ENCODE results near the gene EXOC2.

EXOC2 gene, protein sequence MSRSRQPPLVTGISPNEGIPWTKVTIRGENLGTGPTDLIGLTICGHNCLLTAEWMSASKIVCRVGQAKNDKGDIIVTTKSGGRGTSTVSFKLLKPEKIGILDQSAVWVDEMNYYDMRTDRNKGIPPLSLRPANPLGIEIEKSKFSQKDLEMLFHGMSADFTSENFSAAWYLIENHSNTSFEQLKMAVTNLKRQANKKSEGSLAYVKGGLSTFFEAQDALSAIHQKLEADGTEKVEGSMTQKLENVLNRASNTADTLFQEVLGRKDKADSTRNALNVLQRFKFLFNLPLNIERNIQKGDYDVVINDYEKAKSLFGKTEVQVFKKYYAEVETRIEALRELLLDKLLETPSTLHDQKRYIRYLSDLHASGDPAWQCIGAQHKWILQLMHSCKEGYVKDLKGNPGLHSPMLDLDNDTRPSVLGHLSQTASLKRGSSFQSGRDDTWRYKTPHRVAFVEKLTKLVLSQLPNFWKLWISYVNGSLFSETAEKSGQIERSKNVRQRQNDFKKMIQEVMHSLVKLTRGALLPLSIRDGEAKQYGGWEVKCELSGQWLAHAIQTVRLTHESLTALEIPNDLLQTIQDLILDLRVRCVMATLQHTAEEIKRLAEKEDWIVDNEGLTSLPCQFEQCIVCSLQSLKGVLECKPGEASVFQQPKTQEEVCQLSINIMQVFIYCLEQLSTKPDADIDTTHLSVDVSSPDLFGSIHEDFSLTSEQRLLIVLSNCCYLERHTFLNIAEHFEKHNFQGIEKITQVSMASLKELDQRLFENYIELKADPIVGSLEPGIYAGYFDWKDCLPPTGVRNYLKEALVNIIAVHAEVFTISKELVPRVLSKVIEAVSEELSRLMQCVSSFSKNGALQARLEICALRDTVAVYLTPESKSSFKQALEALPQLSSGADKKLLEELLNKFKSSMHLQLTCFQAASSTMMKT

GRCh38 chr6:692858-693722, at the start of gene EXOC2:
TSS of gene EXOC2 (minus strand) at chr6:693139. CDS start at chr6:637818, 55,321 bp downstream.
- DNase-seq (ENCODE audit: low read depth in 2 of 2) = peak; percentile 77

DNA sequence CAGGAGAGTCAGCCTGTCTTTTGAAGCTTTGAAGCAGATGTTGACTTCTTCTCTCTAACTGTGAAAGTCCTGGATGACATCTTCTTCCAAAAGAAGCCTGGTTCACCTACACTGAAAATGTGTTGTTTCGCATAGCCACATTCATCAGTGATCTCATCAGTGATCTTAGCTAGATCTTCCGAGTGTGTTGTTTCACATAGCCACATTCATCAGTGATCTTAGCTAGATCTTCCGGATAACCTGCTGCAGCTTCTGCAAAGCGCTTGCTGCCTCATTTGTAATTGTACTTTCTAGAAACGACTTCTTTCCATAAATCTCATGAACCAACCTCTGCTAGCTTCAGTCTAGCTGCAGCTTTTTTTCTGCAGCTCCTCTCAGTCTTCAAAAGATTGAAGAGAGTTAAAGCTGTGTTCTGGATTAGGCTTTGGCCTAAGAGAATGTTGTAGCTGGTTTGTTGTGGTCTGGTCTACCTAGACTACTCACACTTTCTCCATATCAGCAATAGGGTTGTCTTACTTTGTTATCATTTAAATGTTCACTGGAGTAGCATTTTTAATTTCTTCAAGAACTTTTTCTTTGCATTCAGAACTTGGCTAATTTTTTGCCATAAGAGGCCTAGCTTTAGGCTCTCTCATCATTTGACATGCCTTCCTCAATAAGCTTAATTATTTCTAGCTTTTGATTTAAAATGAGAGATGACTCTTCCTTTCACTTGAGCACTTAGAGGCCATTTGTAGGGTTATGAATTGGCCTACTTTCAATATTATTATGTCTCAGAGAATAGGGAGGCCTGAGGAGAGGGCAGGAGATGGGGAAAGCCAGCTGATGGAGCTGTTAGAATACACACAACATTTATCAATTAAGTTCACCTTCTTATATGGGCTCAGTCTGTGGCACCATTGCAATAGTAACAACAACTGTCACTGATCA, 48.7 kb upstream of the EXOC2 start:
- no peak for DNase-seq (ENCODE audit: low read depth in 2 of 2)

DNA sequence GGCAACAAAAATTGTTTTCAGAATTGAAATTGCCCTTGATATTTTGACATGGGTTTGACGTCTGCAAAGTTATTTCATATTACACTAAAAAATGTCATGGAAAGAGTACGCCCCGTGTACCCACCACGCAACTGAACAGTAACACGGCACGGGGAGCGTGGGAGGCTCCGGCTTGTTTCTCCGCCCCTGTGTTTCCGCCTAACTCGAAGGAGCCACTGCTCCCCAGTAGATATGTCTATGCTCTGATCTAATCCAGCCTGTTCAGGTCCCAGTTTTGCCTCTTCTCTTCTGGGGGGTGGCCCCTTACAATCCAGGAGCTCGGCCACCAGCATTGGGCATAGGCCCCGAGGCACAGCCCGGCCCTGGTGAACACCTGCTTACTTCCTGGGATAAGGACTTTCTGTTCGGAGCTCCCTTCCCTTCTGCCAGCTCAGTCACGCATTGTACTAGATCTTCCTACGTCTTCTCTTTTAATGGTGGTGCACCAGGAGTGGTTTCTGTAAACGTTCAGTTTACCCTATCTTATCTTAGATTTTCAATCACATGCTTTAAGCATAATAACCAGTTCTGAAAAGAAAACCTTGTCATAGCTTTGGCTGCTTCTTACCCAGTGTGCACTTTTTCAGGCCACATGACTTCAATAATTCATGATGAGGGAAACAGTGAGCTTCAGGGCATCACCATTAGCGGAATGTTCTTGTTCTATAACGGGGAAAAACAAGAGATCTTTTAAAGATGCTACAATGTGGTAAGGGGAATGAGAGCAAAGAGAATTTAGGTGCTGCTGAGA, 43.9 kb upstream of the EXOC2 start:
- DNase-seq (ENCODE audit: low read depth in 2 of 2) = no peak

- DNase-seq (ENCODE audit: low read depth in 2 of 2) = no peak
Measured at GRCh38 chr6:733431-734219, 40.7 kb upstream of the EXOC2 start.

- no peak for DNase-seq (ENCODE audit: low read depth in 2 of 2)
Measured at GRCh38 chr6:731924-732323, 39.0 kb upstream of the EXOC2 start.

DNA sequence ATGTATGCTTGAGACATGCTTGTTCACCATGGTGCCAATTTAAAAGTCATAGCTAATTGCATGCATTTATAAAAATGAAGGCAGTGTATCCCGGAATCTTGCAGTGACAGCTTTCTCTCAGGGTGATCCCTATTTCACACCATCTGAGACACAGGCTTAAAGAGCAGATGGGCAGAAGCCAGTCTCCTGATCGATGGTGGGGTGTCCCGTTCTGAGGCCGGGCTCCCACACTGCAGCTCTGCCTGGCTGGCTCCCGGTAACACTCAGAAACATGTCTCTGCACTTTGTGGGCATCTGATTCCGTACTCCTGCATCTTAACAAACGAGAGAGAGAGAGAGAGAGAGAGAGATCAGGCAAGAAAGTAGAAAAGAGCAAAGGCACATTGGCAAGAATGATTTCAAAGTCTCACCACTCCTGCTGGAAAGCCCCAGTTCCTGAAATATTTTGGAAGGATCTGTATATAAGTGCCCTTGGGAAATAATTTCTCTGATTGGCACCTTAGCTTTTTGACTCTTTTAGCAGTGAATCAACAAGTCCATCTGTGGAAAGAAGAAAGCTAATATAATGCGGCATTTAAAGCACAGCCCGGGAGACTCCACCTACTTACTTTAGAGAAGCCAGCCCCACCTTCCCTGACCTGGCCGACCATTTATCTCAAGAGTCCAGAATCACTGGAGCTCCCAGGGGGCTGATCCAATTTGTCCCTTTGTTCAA, 36.8 kb upstream of the EXOC2 start:
- no peak for DNase-seq (ENCODE audit: low read depth in 2 of 2)

DNA sequence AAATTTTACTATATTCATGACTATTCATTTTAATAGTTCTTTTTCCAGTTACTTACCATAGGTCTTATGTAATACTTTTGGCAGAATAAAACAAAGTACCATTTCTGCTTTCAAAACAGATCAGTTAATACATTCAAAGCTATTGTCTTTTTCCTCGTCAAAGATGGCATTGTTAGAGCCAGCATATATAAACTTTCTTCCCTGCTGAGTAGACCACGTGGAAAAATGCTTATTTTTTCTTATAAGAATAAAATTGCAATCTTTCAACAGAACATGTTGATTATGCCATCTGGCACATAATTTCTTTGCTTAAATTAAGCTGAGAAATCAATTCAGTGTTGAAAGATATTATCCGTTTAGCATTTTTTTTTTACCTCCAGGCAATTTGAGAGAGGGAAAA, 34.9 kb upstream of the EXOC2 start:
- DNase-seq (ENCODE audit: low read depth in 2 of 2) = no peak

GRCh38 chr6:723540-723939, 30.6 kb upstream of the EXOC2 start:
- no peak for DNase-seq (ENCODE audit: low read depth in 2 of 2)

DNA sequence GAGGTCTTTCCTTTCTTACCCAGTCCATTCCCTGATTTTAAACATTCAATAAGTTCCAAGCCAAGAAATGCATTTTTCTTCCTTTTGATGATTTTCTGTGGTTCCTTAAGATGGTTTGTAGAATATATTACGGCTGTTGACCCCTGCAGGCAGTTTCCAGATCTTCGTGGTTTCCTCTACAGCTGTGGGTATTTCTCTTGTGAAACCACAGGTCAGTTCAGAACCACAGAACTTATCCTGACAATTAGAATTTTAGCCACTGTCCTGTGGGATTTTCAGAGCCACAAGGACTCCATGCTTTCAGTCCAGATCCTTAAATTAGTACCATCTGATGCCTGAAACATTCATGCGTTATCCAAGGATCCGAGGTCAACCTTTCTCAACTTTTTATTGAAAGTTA, 29.7 kb upstream of the EXOC2 start:
- no peak for DNase-seq (ENCODE audit: low read depth in 2 of 2)

DNA sequence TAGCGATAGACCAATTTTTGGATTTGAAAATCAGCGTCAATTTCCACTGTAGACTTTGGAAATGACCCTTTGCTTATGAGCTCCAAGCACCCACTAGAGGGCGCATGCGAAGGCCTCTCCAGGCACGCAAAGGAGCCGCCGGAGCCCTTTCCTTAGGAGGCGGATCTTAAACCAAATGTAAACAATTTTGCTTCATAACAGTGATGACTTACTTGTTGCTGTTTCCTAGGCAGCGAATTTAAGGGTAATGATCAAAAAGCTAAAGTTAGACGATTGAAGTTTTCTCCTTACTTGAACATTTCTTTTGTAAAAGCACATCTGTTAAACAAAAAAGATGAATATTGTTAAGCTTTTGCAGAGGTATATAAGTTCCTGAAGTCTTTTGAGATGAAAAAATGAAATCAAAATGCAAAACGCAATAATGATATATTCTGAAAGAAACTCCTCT, 29.2 kb upstream of the EXOC2 start:
- DNase-seq (ENCODE audit: low read depth in 2 of 2) = peak; percentile 65 to 71

GRCh38 chr6:718345-718744, 25.4 kb upstream of the EXOC2 start:
- DNase-seq (ENCODE audit: low read depth in 2 of 2) = no peak

DNA sequence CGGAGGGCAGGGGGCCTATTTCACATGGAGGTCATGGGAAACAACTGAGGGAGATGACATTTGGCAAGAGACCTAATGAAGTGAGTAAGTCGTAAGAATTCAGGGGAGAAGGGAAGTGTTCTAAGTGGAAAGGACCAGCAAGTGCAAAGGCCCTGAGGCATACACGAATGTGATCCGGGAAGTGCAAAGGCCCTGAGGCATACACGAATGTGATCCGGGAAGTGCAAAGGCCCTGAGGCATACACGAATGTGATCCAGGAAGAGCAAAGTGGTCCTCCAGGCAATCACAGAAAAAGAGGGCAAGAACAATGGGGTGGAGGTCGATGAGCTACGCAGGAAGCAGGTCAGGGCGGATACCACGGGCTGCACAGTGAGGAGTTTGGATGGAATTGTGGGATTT, 24.2 kb upstream of the EXOC2 start:
- DNase-seq (ENCODE audit: low read depth in 2 of 2) = no peak

DNA sequence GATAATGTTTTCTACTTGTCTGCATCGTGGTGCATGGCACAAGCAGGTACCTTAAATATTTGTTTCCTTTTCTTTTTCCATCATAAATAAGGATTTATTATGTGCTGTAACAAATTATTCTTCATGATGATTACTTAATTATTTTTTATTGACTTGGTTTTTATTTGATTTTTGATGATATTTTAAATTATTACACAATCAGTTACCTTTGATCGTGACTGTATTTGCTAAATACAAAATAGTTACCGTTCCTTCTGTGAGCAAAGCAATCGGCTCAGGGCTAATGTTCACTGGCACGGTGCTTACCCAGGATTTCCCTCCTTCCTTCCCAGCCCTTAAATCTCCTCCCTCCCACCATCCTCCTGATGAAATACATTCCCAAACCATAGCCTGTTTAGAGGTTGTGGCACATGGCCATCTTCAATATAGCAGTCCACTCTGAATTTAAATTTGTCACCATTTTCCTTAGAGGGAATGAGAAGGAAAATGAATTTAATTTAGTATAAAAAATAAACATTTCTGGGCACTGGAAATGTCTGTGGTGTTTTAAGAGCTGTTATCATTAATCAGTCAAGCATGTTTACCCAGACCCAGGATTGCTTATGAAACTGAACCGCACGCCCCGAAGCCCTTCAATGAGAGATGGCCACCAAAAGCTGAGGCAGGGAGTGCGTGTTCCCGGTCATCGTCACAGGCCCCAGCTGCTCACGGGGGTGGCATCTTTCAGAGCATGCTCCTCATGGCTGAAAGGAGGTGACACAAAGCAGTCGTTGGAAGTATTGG, 23.0 kb upstream of the EXOC2 start:
- DNase-seq (ENCODE audit: low read depth in 2 of 2) = no peak

DNA sequence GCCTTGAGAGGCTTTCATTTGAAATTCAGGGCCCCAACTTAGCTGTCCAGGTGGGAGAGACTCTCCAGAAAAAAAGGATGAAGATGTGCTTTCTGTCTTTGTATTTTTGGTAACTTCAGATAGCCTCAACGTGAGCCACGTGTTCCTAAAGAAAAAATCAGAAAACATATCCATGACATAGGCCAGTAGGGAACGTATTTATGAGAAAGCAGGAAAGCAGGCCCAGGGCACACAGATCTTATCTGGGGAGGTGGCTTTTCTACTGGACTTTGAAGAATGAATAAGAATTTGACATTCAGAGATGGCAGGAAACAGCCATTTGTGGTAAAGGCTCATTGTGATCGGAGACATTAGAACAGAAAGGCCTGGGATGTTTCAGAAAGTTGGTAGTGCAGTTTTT, 21.2 kb upstream of the EXOC2 start:
- DNase-seq (ENCODE audit: low read depth in 2 of 2) = no peak

DNA sequence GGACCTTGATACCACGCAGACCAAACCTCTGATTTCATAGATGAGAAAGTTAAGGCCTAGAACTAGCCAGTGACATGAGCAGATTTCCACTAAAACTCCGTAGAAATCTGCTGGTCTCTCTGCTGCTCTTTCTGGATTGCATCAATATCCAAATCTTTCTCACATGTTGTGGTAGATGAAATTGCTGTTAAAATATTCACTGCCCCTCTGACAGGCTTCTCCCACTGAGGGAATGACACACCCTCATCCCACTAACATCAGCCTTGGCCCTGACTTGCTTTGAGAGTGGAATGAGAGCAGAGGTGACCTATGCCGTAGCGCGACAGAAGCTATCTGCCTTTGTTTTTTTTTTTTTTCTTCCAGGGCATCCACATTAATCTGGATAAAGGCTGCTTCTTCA, 20.4 kb upstream of the EXOC2 start:
- DNase-seq (ENCODE audit: low read depth in 2 of 2) = no peak

DNA sequence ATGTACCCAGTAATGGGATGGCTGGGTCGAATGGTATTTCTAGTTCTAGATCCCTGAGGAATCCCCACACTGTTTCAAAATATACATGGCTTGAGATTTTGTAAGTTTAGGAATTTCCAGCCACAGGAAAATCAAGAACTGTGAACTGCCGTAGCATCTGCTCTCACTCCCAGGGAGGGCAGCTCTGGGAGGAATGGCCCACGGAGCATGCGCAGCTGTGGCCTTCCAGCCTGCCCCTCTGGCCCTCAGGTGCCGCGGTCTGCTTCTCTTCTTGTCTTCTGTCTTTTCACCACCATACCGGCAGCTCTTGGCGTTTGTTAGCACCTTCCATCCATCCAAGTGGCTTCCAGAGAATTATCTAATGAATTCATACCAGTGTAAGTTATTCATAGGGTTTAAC, 19.9 kb upstream of the EXOC2 start:
- DNase-seq (ENCODE audit: low read depth in 2 of 2) = no peak

GRCh38 chr6:711925-712324, 19.0 kb upstream of the EXOC2 start:
- no peak for DNase-seq (ENCODE audit: low read depth in 2 of 2)
